ENCODE measurements around the gene LAGE3.
"Not testable (repeated sequence)": the region's sequence is repeated elsewhere in the genome, so short reads cannot be mapped to it uniquely, and the experiment has no call there.

The LAGE3 gene

DNA sequence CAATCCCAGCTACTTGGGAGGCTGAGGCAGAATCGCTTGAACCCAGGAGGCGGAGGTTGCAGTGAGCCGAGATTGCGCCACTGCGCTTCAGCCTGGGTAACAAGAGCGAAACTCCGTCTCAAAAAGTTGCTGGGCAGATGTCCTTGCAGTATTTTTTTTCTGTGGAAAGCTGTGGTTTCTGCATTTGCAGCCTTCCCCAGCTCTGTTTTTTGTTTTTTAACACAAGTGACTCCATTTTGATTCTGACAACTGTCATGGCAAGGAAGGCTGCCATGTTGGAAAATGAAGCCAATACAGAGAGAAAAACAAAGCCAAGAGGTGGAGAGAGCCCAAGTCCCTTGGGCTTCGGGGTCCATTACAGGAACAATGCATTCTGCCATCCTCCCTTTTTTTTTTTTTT is 23.0 kb upstream of the LAGE3 start:
- DNase-seq (ENCODE audit: low spot score), result no peak

DNA sequence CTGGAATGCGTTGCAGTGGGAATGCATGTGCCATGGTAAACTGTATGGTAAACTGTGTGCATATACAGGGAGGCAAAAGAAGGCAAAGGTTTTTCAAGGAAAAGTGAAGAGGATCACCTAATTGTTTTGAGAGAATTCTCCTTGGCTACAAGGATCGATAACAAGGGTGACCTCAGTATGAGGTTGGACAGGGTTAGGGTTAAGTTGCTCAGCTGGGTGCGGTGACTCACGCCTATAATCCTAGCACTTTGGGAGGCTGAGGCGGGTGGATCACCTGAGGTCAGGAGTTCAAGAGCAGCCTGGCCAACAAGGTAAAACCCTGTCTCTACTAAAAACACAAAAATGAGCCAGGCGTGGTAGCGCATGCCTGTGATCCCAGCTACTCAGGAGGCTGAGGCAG is 22.3 kb upstream of the LAGE3 start:
- DNase-seq (ENCODE audit: low spot score), result not testable (repeated sequence)

DNA sequence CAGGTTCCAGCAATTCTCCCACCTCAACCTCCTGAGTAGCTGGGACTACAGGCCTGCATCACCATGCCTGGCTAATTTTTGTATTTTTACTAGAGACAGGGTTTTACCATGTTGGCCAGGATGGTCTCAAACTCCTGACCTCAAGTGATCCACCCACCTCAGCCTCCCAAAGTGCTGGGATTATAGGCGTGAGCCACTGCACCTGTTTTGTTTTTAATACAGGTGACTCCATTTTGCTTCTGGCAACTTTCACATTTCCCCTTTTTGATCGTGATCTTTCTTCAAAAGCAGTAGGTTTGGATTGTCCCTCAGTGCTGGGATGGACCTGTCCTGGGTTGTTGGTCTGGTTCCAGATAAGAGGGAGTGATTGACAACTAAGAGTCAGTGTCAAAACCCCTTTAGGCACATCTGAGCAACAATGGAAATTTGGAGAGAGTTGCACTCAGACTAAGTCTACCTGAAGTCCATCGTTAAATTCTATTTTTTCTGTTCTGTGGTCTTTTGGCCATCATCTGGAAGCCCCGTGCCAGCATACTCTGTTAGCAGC is 17.6 kb upstream of the LAGE3 start:
- DNase-seq (ENCODE audit: low spot score), result not testable (repeated sequence)

DNA sequence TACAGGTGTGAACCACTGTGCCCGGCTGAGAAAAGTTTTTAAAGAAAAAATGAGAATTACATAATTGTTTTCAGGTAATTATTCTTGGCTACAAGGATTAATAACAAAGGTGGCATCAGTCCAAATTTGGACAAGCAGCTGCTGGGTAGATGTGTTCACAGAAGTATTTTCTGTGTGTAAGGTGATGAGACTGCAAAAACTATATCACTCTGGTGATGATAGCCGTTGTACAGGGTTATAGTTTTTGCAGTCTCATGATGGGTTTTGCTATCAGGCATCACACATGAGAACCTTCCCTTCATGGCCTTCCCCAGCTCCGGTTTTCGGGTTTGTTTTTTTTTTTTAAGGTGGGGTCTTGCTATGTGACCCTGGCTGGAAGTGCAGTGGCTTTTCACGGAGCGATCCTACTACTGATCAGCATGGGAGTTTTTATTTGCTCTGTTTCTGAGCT is 16.4 kb upstream of the LAGE3 start:
- no peak for DNase-seq (ENCODE audit: low spot score)

DNA sequence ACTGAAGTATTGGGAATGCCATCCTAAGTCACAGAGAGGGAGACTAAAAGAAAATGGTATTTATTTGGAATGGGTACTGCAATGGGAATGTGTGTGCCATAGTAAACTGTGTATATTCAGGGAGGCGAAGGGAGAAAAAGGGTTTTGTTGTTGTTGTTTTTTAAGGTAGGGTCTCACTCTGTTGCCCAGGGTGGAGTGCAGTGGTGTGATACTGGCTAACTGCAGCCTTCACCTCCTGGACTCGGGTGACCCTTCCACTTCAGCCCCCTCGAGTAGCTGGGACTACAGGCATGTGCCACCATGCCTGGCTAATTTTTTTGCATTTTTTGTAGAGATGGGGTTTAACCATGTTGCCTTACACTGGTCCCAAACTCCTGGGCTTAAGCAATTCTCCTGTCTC is 15.6 kb upstream of the LAGE3 start:
- no peak for DNase-seq (ENCODE audit: low spot score)

DNA sequence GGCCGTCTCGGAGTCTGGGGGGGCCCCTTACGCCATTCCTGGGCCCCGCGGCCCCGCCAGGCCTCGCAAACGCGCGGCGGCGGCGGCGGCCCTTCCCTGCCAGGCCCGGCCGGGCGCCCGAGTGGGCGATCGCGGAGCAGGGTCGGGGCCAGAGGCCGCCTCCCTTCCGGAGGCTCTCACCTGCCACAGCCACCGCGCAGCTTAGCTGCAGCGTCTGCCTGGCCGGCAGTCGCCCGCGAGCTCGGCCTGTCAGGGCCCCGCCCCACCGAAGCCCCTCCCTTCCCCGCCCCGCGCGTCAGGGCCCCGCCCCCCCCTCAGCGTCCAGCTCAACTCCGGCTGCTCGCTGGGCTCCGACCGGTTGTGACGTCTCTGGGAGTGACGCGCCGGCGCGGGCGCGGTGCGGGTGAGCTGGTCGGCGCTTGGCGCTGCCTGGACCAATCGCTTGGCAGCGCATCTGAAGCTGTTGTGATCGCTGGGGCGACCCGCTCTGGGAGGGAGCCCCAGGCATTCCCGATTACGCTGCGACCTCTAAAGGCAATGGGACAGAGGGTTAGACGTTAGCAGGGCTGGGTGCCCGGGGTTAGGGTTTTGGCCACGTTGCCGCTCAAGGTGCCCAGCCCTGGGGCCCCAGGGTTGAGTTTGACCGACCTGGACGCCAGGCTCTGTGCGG is 11.5 kb upstream of the LAGE3 start, which contains the start of gene SLC10A3:
Gene SLC10A3 (minus strand): TSS at position 216 of the 670 bp plus-strand sequence. CDS start 1,689 bp downstream, outside the sequence.
- DNase-seq (ENCODE audit: low spot score), result peak; percentile 92

DNA sequence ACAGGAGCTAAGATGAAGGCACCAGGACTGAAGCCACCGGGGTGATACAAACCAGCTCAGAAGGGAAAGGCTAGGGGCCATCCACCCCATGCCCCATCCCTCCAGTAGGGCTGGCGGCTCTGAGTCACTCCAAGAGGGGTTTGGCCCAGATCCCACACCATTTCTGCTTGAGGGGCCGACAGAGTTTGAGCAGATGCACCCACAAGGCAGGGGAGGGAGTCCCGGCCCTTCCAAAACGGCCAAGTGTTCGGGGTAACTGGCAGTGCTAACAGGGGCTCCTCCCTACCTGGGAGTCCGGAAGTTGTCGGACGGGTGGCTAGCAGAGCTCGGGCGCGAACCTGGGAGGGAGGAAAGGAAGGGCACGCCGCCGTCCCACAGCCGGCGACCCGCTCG is 10.9 kb upstream of the LAGE3 start:
- peak; percentile 31 for DNase-seq (ENCODE audit: low spot score)

DNA sequence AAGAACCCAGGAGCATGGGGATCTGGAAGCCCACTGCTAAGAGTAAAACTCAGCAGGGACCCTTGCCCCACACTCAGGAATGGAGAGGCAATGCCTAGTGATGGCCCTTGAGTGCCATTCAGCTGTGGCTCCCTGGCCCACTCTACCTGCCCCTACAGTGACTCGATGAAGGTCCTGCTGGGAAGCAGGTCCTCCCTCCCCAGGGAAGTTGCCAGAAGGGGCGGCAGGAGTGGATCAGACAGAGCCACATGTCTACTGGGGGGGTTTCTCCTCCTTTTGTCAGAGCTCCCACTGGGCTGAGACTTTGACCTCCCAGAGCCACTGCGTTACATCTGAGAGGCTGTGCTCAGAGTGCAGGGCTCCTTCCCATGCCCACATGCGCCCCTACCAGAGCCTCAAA is 10.1 kb upstream of the LAGE3 start:
- no peak for DNase-seq (ENCODE audit: low spot score)

DNA sequence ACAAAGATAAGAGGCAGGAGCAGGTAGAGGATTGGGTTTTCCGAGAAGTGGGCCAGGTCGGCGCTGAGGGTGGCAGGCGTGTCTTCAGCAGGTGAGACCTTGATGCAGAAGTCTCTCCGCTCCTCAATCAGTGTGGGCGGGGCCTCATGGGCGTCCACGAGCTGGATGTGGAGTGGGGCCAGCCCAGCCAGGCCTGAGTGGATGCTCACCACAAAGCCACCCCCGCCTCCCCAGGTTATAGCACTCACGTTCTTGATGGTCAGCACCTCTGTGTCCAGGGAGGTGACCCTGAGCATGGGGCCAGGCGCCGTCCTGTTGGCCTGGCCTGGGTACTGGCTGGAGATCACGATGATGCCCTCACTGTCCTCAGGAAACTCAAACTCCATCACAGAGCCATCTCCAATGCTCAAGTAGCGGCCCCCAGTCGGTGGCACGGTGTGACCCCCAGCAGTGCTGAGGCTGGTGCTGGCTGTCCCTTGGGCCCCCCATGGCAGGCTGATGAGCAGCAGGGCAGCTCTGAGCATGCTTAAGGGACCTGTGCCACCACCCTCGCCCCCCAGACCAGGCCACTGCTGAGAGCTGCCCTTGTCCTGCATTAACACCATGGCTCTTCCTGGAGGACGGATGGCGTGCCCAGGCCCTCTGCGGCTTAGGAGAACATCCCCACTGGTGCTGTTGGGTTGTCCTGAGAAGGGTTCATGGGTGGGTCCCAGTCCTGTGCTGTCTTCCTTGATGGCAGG is 9.4 kb upstream of the LAGE3 start:
- DNase-seq (ENCODE audit: low spot score), result no peak

DNA sequence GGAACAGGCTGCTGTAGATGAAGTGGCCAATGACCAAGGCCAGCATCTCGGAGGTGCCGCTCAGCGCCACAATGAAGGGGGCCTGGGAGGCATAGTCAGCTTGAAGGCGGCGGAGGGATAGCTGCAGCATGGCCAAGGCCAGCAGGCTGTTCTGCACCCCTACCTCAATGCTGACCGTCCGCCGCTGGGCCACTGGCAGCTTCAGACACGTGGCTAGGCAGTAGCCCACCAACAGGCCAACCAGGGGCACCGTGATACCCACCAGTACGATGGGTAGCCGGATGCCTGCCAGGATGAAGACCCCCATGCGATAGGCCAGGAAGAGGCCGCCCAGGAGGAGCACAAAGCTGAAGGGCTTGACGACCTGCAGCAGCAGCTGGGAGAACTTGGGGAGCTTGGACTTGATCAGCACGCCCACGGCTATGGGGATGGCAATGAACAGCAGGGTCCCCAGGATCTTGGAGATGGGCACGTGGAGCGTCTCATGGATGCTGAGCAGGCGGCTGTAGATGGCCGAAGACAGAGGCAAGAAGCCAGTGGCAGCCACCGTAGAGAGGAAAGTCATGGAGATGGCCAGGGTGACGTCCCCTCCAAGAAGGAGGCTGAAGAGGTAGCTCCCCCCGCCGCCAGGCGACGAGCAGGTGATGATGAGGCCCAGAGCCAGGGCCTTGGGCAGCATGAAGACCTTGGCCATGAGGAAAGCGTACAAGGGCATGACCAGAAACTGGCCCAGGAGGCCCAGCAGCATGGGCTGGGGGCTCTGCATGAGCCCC is 8.6 kb upstream of the LAGE3 start:
- DNase-seq (ENCODE audit: low spot score), result no peak

DNA sequence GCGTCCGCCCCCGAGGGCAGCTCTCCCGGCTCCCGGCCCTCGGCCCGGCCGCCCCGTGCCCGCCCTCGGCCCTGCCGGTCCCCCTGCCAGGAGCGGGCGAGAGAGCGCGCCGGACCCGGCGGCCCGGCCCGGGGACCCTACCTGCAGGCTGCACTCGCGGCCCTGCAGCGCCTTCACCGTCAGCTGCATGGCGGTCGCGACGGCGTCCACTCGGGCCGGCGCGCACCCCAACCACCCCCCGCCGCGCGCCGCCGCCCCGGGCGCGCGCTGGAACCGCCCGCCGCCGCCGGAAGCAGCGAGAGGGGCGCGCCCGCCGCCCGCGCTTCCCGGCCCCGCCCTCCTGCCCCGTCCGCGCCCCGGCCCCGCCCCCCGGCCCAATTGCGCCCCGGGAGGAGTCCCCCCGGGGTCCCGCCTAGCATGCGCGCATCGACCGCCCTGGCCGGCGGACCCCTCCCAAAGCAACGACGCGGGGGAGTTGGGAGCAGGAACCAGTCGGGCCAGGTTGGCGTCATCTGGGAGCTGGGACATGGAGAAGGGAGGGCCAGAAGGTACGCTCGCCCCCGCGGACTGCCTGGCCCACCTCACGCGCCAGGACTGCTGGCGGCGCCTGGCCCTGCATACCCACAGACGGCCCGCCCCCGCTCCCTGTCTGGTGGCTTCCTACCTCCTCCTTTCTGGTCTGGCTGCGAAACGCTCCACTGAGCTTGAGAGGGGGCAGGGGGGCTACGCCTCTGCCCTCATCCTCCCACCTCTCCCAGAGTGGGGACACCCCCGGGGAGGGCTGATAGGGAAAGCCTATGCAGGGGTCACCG is 7.5 kb upstream of the LAGE3 start, which contains the start of gene UBL4A:
Gene UBL4A (minus strand): TSS at position 220 of the 812 bp plus-strand sequence. CDS start 31 bp downstream, at position 189.
- DNase-seq (ENCODE audit: low spot score), result peak; percentile 38

DNA sequence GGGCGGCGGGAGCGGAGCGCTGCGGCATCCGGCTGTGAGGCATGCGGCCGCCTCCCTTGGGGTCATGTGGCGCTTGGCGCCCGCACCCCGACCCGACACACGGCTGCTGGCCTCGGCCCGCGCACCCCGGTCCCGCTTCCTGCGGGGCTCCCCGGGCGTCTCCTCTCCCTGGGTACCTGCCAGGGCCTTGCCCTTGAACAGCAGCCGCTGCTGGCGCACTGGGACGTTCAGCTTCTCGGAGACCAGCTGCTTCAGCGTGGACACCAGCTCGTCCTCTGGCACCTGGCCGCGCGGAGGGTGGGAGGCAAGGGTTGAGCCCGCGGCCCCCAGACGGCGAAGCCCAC is 6.9 kb upstream of the LAGE3 start:
- no peak for DNase-seq (ENCODE audit: low spot score)

DNA sequence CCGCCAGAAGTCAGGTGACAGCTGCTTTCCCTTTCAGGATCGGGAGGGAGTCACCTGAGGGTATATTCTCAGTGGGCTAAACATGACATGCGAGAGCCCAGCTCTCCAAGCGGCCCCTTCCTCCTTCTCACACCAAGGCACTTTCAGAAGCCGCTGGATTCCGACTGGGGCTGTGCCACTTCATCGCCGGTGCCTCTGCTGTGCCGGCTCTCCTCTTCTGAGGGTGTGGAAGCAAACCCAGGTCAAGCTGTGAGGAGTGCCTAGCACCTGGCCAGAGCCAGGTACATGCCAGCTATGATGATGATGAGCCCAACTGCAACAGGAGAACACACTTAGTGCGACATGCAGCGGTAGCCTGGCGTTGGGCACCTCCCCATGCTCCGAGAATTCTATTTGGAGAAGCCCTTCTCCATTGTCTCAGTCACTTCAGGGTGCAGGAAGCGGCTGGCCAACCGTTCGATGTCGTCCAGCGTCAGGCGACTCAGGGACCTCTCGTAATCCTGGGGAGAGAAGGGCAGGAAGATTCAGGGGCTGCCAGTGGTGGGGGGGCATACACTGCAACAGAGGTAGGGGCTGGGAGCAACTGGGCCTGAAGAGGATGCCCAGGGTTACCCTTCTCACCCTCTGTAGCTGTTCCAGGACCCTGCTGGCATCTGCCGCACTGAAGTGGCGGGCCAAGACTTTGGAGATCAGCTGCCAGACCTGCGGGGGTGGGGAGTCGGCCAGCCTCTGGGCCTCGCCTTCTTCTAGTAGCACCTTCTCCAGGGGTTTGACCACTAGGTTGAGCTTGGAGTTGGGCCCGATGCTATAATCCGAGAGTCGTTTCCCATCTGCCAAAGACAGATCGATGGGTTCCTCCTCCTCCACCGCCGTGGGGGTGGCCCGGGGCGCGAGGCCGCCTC is 6.3 kb upstream of the LAGE3 start:
- no peak for DNase-seq (ENCODE audit: low spot score)

DNA sequence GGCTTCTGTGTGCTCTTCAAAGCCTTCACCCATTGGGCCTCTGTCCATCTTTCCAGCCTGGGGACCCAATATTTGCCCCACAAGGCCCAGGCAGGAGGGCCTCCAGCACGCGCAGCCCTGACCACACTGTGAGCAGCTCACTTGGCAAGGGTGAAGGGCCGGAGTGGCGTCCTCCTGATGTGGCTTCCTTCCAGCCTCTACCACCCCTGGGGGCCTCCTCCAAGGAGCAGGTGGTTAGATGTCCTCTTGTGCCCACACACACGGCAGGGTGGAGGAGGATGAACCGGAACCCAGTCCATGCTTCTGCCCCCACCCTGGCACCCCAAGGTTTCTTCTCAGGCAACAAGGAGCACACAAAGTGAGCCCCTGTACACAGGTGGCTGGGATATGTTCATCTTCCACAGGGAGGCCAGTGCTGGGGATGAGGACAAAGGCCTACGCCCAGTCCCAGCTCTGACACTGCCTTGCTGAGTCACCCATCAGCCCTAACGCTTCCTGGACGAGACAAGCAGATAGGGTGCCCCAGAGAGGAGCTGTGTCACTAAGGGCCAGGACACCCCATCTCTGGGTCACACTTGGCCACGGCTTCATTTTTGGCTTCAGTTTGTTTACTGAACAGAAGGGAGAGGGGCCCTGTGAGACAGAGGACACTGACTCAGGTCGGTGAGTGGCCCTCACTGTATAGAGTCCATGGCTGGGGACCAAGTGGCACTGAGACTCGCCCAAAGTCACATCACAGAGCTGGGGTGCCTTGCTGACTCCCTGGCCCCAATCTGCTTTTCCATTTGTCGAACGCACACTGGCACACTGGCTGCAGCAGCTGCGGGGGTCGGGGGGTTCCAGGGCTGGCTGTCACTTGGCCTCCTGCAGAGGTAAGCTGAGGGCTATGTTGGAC is 5.4 kb upstream of the LAGE3 start:
- no peak for DNase-seq (ENCODE audit: low spot score)

DNA sequence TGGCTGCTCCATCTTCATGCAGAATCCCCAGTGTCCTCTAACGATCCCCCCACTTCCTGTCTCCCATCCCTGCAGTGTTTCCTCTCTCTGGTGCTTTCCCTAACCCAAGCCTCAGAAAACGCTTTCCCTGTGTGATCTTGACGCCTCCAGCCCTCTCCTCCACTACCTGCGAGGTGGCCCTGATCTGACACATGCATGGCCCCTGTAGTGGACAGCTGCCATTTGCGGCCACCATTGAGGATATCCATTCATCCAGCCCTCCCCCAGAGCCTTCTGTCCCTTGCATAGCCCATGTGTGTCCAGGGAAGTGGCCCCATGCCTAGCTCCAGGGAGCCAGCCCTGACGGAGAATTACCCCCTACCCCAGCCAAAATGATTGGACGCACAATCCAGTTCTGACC is 4.2 kb upstream of the LAGE3 start:
- DNase-seq (ENCODE audit: low spot score), result no peak

DNA sequence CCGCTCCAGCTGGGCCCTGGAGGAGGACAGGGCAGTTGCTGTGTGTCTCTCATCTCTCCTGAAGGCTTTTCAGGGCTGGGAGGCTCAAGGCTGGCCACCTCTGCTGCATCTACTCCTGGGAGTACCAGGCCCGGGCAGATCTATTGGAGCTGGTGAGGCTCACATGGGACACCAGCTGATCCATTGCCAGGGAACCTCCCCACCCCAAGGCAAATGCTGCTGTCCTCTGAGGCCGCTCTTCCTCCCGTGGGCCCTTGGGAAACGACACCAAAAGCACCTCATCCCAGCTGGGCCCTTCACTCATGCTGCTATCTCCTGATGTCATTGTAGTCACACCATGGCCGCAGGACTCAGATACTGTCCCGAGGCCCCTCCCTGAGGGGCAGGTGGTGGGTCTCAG is 3.7 kb upstream of the LAGE3 start:
- DNase-seq (ENCODE audit: low spot score), result no peak

DNA sequence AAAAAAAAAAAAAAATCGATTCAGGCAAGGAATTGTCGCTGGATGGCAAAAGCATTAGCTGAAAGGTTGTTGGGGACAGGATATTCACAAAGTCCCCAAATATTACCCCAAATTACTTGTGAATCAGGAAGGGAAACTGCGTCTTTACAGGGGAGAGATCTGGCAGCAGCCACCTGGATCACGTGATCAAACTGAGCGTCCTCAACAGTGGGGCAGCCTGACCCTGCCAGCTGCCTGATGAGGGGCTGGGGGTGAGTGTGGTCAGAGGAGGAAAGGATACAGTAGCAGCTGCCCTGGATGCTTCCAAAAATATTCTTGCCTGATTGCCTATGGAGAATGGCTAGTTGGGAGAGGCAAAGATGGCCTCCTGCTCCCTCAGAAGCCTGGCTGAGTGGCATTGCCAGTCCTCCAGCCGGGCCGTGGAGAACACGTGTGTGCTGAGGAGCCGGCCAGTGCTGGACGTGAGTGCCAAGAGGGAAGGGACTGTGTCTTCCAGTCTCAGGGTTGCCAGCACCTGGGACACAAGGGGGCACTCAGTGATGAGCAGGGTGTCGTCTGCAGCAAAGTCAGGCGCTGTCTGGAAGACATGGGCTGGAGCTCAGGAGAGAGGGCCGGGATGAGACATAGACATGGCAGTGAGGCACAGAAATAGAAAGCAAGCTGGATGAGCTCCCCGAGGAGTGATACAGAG is 3.0 kb upstream of the LAGE3 start:
- DNase-seq (ENCODE audit: low spot score), result no peak

DNA sequence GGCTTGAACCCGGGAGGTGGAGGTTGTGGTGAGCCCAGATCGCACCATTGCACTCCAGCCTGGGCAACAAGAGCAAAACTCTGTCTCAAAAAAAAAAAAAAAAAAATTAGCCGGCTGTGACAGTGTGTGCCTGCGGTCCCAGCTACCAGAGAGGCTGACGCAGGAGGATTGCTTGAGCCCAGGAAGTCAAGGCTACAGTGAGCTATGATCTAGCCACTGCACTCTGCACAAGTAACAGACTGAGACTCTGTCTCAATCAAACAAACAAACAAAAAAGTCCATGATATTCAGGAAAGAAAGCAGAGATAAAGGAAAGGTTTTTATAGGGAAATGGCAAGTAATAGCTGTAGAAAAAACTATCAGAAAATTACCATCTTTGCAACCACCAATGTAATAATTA is 2.1 kb upstream of the LAGE3 start:
- DNase-seq (ENCODE audit: low spot score), result no peak

DNA sequence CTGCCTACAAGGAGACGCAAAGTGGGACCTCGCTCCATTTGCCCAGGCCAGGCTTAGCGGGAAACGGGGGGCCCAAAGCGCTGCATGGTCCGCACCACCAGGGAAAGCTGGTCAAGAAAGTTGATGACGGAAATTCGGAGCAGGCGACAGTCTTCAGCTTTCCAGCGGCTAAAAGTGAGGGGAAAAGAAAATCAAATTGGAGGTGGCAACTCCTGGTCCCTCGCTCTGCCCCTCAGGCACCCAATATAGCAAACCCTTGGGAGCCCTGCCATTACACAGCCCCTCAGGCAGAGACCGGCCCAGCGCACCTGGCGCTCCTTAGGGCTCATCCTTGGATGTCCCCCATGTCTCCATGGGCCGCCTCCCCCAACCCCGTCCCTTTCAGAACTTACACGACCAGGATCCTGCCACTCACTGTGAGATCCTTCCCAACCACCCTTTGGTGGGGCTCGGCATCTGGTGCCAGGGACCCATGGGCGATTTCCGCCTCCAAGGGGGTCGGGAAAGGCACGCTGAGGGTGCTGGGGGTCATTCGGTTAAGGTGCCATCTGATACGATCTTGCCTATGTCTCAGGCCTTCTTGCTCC is 1.1 kb downstream of the LAGE3 start:
- DNase-seq (ENCODE audit: low spot score), result no peak
